ENCODE measurements around the gene PLPP6. TPM values are rescaled to one million over a fixed set of nuclear protein-coding genes. Genes with fewer than 3 reads are reported as not detected.

PLPP6 gene
- total and polyA plus RNA-seq, 2 of the 8 experiments (the other 6 are each of a cell fraction or from before 2014, with no cell fraction given) = 11.8 to 13.3 TPM

DNA sequence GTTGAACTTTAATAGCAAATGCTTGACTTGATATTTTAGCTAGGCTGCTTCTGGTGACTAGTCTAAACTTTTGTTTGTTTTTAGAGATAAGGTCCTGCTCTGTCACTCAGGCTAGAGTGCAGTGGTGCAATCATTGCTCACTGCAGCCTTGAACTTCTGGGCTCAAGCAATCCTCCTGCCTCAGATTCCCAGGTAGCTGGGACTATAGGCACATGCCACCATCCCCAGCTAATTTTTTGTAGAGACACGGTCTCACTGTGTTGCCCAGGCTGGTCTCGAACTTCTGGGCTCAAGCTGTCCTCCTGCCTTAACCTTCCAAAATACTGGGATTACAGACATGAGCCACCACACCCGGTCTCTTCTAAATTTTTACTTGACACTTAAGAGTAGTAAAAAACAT, 38.0 kb downstream of the PLPP6 start (continued):
- TF ChIP-seq, protein P1, sequence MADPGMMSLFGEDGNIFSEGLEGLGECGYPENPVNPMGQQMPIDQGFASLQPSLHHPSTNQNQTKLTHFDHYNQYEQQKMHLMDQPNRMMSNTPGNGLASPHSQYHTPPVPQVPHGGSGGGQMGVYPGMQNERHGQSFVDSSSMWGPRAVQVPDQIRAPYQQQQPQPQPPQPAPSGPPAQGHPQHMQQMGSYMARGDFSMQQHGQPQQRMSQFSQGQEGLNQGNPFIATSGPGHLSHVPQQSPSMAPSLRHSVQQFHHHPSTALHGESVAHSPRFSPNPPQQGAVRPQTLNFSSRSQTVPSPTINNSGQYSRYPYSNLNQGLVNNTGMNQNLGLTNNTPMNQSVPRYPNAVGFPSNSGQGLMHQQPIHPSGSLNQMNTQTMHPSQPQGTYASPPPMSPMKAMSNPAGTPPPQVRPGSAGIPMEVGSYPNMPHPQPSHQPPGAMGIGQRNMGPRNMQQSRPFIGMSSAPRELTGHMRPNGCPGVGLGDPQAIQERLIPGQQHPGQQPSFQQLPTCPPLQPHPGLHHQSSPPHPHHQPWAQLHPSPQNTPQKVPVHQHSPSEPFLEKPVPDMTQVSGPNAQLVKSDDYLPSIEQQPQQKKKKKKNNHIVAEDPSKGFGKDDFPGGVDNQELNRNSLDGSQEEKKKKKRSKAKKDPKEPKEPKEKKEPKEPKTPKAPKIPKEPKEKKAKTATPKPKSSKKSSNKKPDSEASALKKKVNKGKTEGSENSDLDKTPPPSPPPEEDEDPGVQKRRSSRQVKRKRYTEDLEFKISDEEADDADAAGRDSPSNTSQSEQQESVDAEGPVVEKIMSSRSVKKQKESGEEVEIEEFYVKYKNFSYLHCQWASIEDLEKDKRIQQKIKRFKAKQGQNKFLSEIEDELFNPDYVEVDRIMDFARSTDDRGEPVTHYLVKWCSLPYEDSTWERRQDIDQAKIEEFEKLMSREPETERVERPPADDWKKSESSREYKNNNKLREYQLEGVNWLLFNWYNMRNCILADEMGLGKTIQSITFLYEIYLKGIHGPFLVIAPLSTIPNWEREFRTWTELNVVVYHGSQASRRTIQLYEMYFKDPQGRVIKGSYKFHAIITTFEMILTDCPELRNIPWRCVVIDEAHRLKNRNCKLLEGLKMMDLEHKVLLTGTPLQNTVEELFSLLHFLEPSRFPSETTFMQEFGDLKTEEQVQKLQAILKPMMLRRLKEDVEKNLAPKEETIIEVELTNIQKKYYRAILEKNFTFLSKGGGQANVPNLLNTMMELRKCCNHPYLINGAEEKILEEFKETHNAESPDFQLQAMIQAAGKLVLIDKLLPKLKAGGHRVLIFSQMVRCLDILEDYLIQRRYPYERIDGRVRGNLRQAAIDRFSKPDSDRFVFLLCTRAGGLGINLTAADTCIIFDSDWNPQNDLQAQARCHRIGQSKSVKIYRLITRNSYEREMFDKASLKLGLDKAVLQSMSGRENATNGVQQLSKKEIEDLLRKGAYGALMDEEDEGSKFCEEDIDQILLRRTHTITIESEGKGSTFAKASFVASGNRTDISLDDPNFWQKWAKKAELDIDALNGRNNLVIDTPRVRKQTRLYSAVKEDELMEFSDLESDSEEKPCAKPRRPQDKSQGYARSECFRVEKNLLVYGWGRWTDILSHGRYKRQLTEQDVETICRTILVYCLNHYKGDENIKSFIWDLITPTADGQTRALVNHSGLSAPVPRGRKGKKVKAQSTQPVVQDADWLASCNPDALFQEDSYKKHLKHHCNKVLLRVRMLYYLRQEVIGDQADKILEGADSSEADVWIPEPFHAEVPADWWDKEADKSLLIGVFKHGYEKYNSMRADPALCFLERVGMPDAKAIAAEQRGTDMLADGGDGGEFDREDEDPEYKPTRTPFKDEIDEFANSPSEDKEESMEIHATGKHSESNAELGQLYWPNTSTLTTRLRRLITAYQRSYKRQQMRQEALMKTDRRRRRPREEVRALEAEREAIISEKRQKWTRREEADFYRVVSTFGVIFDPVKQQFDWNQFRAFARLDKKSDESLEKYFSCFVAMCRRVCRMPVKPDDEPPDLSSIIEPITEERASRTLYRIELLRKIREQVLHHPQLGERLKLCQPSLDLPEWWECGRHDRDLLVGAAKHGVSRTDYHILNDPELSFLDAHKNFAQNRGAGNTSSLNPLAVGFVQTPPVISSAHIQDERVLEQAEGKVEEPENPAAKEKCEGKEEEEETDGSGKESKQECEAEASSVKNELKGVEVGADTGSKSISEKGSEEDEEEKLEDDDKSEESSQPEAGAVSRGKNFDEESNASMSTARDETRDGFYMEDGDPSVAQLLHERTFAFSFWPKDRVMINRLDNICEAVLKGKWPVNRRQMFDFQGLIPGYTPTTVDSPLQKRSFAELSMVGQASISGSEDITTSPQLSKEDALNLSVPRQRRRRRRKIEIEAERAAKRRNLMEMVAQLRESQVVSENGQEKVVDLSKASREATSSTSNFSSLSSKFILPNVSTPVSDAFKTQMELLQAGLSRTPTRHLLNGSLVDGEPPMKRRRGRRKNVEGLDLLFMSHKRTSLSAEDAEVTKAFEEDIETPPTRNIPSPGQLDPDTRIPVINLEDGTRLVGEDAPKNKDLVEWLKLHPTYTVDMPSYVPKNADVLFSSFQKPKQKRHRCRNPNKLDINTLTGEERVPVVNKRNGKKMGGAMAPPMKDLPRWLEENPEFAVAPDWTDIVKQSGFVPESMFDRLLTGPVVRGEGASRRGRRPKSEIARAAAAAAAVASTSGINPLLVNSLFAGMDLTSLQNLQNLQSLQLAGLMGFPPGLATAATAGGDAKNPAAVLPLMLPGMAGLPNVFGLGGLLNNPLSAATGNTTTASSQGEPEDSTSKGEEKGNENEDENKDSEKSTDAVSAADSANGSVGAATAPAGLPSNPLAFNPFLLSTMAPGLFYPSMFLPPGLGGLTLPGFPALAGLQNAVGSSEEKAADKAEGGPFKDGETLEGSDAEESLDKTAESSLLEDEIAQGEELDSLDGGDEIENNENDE (IDR thresholded peaks at IDR 0.05; ENCODE audit: insufficient replicate concordance, low read length) = no peak
- no peak for TF ChIP-seq RNF2 (IDR thresholded peaks at IDR 0.05; ENCODE audit: borderline replicate concordance, low read depth, low read length, missing control alignments, poor library complexity, severe bottlenecking)
- no peak for TF ChIP-seq HDAC2 (IDR thresholded peaks at IDR 0.05; ENCODE audit: borderline replicate concordance in 1 of 2, low read depth in 2 of 2, low read length in 2 of 2)
- no peak for TF ChIP-seq TBP (IDR thresholded peaks at IDR 0.05; ENCODE audit: low read depth, low read length)
- no peak for TF ChIP-seq HDAC6 (IDR thresholded peaks at IDR 0.05; ENCODE audit: low read depth, low read length)

Data from H1 (cell line).